HG03442 (cell line): ENCODE data around the gene CTNNA1.

Experiments
- ATAC-seq: cut with Tn5 transposase; IDR thresholded peaks from one replicate; pipeline ENCODE4 v1.9.1; 2021; ENCODE audit warnings: mild to moderate bottlenecking, moderate library complexity; ENCODE audit not compliant: unreplicated experiment

Gene CTNNA1

DNA sequence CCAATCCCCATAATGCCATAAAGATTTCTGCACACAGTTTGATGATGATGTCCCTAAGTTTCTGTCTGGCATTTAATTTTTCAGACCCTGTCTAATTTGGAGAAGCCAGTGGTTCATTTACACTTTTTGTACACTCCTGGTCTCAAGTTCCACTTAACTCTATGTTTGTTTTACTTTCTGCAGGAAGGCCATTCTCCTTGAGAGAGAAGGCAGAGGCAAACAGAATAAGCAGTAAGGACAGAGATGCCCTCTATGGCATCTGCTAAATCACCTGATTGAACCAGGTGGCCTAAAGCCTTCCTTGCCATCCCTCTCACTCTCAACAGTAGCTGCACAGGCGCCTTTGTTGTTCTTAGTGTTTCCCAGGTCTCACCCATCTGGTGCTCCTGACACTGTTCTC is 208.0 kb downstream of the CTNNA1 start:
- ATAC-seq, result no peak

DNA sequence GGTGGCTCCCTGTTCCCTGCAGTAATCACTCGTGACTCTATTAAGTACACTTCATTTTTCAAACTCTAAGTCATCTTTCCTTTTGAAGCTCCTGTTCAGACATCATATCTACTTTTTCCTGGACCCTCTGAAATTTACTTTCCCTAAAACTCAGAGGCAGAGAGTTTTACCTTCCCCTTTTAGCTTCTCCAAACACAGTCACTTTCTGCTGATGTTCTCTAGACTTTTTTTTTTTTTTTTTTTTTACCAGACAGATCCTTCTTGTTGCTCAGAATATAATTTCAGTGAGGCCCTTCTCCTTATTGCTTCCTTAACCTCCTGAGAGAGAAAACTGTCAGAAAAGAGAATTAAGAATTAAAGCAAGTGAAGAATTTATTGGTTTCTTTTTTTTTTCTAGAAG is 208.5 kb downstream of the CTNNA1 start:
- ATAC-seq, result no peak

DNA sequence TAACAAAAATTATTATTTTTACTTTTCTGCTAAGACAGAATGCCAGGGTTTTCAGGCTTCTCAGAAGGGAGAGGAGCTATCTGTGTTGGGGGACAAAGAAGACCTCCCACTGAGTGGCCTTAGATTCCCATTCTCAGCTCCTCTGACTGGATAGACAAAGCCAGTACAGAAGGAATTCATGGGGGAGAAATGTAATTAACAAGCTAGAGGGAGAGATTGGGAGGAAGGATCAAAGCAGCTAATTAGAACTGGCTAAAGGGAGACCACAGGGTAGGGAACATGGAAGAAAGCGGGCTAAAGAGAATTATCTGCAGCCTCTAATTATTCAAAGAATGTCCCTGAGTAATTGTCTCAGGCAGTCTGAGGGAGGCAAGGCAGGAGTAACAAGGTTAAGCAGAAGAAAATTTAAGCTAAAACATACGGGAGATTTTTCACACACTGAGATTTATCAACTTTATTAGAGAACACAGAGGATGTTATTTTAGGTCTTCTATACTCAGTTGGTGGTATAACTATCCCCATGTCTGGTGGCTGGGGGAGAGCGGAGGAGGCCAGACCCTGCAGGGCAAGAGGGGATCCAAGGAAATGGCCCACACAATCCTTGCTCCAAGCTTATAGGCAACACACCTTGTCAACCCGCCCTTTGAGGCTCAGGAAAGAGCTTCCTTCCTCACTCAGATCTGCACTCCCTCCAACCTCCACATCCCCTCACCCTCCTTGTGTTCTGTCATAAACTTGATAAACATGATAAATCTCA is 209.6 kb downstream of the CTNNA1 start:
- no peak for ATAC-seq

DNA sequence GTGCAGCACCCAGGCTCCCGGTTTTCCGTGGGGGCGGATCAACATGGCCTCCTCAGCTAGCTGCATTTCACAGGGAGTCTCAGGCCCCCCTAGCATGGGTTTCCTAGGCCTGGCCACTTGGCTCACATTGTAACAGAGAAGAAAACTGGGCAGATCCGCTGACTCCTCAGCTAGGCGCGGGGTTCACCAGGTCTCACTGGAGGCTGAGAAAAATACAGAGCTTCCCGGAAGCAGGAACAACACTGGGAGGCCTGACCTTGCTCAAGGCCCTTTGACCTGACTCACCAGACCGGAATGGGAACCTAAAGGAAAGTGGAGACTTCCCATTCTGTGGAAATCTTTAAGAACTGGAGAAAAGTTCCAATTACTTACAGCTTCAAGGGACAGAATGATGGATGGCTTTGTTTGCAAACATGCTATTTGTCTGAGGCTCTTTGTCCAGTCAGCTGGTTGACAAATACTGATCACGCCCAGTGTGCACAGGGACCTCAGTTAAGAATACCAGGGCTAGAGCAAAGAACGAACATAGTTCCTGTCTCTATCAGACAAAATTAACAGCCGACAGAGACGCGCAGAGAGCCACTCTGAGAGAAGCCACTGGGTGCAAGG is 210.6 kb downstream of the CTNNA1 start:
- no peak for ATAC-seq

DNA sequence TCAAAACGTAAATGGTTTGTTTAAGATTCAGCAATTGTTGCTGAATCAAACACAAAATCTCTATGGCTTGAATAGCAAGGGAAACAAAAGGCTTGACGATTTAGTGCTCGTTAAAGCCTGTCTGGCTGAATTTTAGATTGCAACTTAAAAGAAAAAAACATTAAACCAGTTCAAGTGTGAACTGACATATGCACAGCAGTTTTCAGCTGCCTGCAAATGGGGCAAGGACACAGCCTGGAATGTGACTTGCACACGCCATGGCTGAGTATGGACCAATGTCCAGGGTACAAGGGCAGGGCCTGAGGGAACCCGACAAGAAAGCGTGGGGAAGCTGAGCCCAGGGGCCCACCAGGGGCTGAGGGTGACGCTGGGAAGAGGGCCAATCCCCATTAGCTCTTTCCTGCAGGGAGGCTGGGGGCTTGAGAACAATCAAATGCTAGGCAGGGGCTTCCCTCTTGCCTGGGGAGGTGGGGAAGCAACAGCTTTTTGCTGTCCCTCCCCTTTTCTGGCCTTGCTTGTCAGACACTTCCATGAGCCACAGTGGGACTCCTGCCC is 211.5 kb downstream of the CTNNA1 start:
- no peak for ATAC-seq

DNA sequence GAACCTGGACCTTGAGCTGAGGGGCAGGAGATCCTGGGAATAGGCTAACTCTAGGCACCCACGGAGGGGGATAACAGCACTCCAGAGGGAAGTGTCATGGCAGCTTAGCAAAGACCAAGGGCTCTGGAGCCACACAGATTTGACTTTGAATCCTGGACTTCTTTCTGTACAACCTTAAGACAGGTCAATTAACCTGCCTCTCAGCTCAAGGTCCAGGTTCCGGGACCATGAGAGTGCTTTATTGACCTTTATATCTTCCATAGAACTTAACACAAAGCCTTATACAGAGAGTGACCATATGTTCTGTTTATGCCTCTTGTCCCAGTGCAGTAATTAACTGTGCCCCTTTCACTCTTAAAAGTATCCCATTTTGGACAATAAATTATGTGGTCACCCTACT is 212.4 kb downstream of the CTNNA1 start:
- ATAC-seq, result no peak

DNA sequence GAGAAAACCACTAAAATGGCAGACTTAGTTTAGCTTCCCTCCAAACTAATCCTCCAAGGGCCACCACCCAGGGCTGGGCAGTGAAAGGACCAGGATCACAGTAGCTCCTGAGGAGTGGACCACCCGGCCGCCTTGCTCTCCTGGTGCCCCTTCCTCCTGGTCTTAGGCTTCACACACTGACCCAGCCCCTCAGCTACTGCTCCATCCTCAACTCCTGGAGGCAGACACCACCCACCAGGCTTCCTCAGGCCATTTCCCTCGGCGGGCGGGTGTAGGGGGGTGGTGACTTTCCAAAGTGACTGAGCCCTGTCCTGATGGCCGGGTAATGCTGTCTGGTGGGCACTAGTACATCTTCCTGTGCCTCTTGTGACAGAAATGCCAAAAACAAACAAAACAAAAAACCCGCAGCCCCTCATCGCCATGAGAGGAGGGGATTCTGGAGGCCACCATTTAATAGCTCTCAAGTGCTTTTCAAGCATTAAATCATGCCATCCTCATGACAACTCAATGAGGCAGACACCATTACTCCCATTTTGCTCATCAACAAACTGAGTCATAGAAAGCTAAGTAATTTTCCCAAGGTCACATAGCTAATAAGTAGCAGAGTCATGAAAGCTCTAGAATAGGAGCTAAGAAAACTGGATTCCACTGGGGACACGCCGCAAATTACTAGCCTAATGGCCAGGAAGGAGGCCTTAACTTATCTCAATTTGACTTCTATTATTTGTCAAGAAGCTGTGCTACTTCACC is 213.2 kb downstream of the CTNNA1 start:
- ATAC-seq, result no peak

DNA sequence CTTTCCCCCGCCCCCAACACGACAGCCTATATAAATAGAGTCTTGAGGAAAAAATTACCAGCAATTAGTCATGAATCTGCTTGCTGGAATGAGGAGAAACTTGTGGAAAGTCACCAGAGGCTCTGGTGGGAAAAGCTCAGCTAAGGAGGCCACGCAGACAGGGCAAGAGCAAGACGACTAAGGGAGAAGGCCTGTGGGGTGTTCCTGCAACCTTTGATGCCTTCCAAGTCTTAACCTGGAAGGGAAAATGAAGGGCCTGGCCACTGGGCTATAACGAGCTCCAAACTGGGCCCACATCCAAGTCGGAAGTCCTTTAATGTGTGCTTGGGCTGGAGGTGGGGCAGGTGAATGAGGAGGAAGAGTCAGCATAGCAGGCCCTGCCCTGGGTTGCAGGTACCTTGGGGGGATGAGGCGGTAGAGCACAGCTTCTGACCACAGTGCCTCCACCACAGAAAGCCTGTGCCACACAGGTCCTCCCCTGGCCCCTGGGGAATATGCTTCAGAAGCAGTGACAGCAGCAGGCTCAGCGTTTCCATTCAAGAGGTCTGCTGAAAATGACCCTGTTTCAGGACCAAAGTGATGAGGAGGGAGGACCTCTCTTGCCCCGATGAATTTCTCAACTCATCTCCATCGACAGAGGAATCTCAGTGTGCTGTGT is 214.7 kb downstream of the CTNNA1 start:
- no peak for ATAC-seq

DNA sequence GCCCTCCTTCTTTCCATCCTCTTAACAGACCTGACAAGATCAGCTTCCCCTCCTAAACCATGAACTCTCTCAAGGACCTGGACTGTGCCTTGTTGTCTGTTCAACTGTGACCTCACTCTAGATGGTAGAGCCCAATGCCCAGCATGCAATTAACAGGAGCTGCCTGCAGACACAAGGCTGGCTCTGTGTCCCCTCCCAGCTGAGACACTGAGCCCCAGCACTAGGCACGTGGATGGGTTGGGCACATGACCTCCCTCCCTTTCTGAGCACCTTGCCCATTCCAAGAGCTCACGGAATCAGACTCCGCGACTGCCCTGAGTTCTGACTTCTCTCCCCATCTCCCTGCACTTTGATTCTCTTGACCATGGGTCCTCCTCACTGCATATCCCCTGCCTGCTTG is 215.4 kb downstream of the CTNNA1 start:
- ATAC-seq, result no peak

DNA sequence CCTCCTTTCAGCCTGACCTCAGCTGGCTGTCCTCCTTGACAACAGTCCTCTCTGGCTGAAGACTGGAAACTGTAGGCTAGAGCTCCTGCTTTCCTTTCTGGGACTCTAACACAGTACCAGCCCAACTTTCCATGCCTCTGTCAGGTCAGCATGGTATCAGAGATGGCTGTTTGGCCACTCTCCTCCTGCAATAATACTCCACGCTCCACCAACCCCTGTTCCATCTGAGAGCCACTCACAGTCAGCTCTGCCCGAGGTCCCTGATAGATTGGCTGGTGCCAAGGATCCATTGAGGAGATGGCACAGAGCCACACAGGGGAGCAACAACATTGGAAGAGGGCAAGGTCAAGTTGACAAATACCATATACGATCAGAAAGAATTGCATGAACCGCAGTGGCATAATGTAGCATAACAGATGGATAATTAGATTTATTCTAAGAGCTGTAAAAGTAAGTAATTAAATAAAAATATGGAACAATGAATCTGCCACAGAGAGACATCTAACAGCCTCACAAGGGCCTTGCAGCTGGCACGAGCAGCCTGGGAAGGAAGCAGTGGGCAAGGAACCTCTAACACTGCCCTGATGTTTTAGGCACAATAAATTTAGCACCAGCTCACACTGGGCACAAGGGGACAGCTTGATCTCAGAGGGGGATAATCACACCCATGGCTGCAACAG is 216.2 kb downstream of the CTNNA1 start:
- ATAC-seq, result no peak

DNA sequence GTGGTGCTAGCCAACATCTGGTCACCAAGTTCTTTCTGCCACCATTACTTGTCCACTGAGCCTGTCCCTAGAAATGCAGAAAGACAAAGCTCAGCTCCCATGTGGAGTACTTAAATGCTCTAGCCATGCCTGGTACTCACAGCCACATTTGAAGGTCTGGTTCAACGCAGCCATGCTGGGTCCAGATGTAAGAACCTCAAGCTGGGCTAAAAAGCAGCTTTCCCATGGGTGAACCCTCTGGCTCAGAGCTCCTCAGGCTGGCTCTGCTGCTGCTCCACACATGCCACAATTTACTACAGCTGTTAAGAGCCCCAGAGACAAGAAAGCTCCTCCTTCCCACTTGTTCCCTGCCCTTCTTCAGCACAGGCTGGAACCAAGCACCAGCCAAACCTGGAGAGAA is 219.0 kb downstream of the CTNNA1 start:
- ATAC-seq, result no peak

DNA sequence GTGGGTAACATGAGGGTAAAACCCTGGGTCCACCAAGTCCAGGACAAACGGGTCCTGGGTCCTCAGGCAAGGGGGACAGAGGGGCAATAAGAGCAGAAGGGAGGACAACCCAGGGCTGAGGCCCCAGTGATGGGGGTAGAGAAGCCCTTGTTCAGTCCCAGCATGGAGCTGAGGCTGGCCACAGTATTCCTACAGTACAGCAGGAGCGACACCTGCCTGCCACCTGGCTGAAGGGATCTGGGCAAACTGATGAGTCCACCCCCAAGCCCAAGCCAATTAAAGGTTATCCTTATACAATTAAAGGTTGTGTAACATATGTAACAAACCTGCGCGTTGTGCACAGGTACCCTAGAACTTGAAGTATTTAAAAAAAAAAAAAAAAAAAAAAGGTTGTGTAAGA is 219.6 kb downstream of the CTNNA1 start:
- ATAC-seq, result no peak

DNA sequence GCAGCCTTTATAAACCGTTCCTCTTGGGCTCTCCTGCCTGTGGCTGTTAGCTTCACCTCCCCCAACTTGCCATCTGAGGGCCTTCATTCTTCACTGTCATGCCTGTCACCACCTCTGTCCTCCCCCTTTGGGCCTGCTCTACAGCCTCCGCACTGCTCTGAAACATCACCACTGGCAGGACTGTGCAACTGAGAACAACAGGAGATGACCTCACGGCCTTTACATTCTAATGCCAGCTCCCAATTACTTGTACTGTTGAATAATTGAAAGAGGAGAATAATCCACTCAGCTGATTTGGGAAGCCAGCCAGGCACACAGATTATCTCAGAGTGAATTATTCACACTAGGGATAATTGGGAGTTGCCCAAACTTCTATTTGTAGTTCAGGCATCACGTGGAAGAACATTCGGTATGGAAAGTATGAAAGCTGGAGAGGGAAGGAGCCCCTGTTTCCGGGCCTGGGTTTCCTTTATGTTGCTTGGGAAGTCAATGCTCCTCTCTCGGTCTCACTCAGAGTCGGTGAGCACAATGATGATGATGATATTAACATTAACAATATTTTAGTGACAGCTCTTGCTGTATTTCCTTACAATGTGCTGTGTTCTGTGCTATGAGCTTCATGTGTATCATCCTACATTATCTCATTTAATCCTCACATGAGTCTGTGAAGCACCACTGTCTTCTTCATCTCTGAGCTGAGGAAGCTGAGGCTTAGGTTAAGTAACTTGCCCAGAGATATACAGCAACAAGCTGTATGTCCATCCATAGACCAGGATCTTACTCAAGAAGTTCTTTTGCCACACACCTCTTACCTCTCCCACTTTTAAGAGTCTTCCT is 221.2 kb downstream of the CTNNA1 start:
- no peak for ATAC-seq

DNA sequence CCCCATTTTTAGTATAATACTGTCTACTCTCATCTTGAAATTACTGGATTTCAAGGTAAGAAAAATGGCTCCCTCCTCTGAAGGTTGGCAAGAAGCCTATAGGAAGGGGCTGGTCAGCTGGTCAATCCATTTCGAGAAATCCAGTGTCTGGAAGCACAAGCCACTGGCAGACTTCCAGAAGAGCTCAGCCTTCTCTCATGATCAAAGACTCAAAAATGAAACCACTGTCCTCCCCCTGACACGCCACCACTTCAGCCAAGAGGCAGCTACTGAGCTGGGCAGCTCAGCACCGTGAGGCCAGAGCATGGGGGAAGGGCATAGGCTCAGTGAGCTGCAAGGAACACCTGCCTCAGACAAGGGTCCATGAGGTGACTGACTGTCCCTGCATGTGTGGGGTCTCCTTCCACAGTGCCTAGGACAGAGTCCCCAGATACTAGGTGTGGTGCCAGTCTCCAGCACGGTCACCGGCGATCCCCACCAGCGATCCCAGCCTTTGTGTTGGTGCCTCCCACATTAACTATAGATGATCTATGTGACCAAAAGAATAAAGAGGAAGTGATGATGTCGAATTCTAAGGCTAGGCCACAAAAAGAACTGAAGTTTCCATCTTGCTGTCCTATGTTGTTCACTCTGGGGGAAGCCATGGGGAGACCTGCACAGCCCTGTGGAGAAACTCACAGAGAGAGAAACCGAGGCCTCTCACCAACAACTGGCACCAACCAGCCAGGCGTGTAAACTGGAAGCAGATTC is 222.0 kb downstream of the CTNNA1 start:
- ATAC-seq, result no peak

DNA sequence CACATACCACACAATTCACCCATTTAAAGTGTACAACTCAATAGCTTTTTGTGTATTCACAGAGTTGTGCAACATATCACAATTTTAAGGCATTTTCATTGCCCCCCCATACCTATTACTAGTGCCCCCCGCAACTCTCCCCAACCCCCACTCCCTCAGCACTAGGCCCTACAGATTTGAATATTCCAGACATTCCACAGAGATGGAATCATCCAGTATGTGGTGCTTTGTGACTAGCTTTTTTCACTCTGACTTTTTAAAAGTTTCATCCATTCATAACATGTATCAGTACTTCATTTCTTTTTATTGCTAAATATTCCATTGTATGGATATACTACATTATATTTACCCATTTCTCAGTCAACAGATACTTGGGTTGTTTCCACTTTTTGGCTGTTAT is 224.9 kb downstream of the CTNNA1 start:
- no peak for ATAC-seq

DNA sequence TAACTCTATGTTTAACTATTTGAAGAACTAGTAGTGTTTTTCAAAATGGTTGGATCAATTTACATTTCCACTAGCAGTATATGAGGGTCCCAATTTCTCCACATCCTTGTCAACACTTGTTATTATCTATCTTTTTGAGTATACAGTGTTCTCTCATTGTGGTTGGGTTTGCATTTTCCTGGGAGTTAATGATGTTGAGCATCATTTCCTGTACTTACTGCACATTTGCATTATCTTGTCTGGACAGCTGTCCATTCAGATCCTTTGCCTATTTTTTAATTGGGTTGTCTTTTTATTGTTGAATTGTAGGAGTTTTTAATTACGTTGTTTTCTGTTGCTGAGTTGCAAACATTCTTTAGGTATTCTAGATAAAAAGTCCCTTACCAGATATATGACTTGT is 225.4 kb downstream of the CTNNA1 start:
- ATAC-seq, result no peak

DNA sequence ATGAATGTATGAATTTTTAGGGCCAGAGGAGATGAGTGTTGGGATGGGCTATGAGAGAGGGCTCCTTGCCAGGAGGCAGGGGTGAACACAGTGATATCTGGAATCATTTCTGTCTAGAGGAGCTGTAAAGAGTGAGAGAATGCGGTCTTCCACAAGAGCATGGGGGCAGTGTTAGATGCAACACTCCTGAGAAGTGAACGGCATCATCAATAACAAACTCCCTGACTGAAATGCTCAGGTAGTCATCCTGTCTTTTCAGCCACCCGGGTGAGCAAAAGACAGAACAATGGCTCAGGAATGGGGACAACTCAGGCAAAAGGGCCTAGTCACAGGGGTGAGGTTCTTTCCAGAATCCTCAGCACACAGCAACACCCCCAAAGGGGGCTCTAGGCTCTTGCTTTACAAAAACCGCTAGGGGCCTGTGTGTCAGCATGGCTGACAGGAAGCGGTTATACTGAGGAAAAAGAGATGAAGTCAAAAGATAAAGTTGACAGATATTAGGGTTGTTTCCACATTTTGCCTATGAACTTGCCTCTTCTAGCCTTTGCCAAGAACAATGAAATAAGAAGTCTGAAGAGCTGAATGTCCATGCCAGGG is 226.6 kb downstream of the CTNNA1 start:
- ATAC-seq, result no peak

DNA sequence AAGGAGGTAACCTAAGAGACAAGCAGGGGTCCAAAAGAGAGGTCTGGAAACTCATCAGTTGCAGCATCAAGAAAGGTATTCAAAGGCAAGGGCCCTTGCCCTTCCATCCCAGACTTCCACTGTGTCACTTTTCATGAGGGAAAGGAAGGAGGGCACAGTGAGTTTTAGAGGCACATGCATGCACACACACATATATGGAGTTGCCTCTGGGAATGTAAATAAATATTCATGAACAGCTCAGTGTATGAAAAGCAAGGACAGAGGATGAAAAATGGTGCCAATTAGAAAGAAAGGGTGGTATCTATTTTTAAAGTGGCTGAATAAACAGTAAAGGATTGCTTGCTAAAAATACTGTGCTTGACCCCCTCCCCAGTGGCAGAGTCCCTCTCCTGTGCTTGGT is 227.2 kb downstream of the CTNNA1 start:
- ATAC-seq, result no peak

DNA sequence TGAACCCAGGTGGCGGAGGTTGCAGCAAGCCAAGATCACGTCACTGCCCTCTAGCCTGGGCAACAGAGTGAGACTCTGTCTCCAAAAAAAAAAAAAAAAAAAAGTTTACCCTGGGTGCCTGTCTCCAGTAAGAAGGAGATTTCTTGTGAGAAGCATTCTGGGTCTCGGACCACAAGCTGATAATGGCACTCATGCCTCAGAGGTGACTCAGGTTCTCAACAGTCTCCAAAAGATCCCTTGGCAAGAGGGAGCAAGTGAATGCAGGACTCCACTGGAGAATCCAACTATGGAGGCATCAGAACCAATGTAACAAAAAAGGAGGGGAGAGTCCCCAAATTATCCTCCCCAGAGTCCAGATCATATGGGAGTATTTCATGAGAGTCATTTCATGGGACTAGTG is 227.9 kb downstream of the CTNNA1 start:
- no peak for ATAC-seq
